ENCODE data around the gene C16orf87. TPM values are rescaled to one million over a fixed set of nuclear protein-coding genes. Genes with fewer than 3 reads are reported as not detected.

Gene C16orf87
- polyA plus RNA-seq, 1 donor (not counting 4 experiments of a cell fraction or from before 2014, with no cell fraction given) = 10.2 TPM

DNA sequence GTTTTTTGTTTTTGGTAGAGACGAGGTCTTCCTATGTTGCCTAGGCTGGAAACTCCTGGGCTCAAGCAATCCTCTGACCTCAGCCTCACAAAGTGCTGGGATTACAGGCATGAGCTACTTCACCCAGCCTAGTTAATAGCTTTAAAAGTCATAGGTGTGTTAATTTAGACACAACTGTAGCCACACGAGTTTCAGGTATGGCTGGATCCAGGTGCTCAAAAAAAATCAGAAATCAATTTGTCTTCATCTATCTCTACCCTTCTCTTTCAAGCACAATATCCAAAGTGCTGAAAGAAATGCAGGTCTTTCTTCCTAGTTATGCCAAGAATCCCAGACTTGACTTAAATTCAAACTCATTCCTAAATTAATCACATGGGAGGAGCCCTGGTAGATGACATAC lies 23.9 kb upstream of the C16orf87 start:
- no peak for TF ChIP-seq EZH2 (IDR thresholded peaks at IDR 0.05; ENCODE audit: low read length)
- TF ChIP-seq, protein P1, sequence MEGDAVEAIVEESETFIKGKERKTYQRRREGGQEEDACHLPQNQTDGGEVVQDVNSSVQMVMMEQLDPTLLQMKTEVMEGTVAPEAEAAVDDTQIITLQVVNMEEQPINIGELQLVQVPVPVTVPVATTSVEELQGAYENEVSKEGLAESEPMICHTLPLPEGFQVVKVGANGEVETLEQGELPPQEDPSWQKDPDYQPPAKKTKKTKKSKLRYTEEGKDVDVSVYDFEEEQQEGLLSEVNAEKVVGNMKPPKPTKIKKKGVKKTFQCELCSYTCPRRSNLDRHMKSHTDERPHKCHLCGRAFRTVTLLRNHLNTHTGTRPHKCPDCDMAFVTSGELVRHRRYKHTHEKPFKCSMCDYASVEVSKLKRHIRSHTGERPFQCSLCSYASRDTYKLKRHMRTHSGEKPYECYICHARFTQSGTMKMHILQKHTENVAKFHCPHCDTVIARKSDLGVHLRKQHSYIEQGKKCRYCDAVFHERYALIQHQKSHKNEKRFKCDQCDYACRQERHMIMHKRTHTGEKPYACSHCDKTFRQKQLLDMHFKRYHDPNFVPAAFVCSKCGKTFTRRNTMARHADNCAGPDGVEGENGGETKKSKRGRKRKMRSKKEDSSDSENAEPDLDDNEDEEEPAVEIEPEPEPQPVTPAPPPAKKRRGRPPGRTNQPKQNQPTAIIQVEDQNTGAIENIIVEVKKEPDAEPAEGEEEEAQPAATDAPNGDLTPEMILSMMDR (optimal IDR thresholded peaks at IDR 0.05 in 1 of 3, IDR thresholded peaks at IDR 0.05 in 1 of 3, conservative IDR thresholded peaks at IDR 0.05 in 1 of 3; ENCODE audit: extremely low read depth in 1 of 3, insufficient read depth in 2 of 3, low read length in 3 of 3) = no peak
- H3K79me2 ChIP-seq (ENCODE audit: control insufficient read depth, insufficient read depth, low read length) = no peaks in the 10 kb centered on the region
- no peak overlapping the region for H2AFZ ChIP-seq (ENCODE audit: control insufficient read depth, low read length)
- no peaks in the 10 kb centered on the region for H3K36me3 ChIP-seq (ENCODE audit: control insufficient read depth in 2 of 2, extremely low read depth in 1 of 2, insufficient read depth in 2 of 2, low read length in 2 of 2)
- FAIRE-seq (no peak), DNase-seq (ENCODE audit: low read depth, low spot score) (no peak)
- H3K27ac ChIP-seq (ENCODE audit: control insufficient read depth, insufficient read depth, low read length) = no peak overlapping the region
- dilution Hi-C loops (cut with MboI; ENCODE audit: extremely low pct_ligation_motif_present, low sequenced_read_pairs) = no loop called here
- H3K4me1 ChIP-seq (ENCODE audit: control insufficient read depth, extremely low read depth, insufficient read depth, low read length) = peaks cover 4% of the 10 kb centered on the region
- no peak overlapping the region for H3K4me3 ChIP-seq (ENCODE audit: control insufficient read depth in 2 of 3, extremely low read depth in 1 of 3, insufficient read depth in 2 of 3, low read depth in 1 of 3, low read length in 3 of 3)
- no peaks in the 10 kb centered on the region for H4K20me1 ChIP-seq (ENCODE audit: control insufficient read depth, extremely low read depth, insufficient read depth, low read length)
- no peak overlapping the region for H3K9ac ChIP-seq (ENCODE audit: control insufficient read depth, extremely low read depth, insufficient read depth, low read length)
- no peak overlapping the region for H3K4me2 ChIP-seq (ENCODE audit: control insufficient read depth, extremely low read depth, insufficient read depth, low read depth, low read length)
- no peaks in the 10 kb centered on the region for H3K9me3 ChIP-seq (ENCODE audit: control insufficient read depth, low read depth, low read length)
- no peaks in the 10 kb centered on the region for H3K9me1 ChIP-seq (ENCODE audit: control insufficient read depth, extremely low read depth, insufficient read depth, low read length)
- no peaks in the 10 kb centered on the region for H3K27me3 ChIP-seq (ENCODE audit: control insufficient read depth, extremely low read depth, insufficient read depth, low read length)

DNA sequence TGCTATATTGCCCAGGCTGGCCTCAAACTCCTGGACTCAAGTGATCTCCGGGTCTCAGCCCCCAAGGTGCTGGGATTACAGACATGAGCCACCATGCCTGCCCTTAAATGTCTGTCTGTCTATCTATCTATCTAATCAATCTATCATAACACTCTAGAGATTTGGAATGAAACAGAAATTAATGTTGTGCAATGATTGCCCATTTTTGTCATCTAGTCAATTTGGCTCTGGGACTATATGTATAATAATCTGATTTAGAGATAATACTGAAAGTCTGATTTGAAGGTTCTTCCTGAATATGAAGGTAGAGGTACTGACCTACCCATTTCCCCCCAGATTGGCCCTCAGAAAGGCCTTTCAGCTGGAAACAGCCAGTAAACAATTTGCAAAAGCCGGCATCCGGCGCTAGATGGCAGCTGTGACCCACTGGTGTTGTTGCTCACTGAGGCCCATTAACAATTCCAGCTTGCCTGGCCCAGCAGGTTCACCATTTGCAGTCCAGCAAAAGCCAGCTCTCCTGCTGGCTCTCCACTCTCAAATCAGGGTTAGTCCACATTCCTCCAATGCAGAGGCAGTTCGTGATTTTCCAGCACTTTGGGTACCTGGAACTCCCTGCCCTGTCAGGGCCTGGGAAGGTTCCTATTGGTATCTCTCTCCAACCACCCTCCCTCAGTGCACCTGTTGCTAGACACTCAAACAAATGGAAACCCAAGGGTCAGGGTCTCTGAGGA lies 22.9 kb upstream of the C16orf87 start:
- no peak overlapping the region for H3K4me3 ChIP-seq (ENCODE audit: control insufficient read depth in 2 of 3, extremely low read depth in 1 of 3, insufficient read depth in 2 of 3, low read depth in 1 of 3, low read length in 3 of 3)
- no peak overlapping the region for H3K9ac ChIP-seq (ENCODE audit: control insufficient read depth, extremely low read depth, insufficient read depth, low read length)
- H3K4me1 ChIP-seq (ENCODE audit: control insufficient read depth, extremely low read depth, insufficient read depth, low read length) = peaks cover 2% of the 10 kb centered on the region
- H3K36me3 ChIP-seq (ENCODE audit: control insufficient read depth in 2 of 2, extremely low read depth in 1 of 2, insufficient read depth in 2 of 2, low read length in 2 of 2) = no peaks in the 10 kb centered on the region
- H3K27me3 ChIP-seq (ENCODE audit: control insufficient read depth, extremely low read depth, insufficient read depth, low read length) = no peaks in the 10 kb centered on the region
- TF ChIP-seq, protein P1 (optimal IDR thresholded peaks at IDR 0.05 in 1 of 3, IDR thresholded peaks at IDR 0.05 in 1 of 3, conservative IDR thresholded peaks at IDR 0.05 in 1 of 3; ENCODE audit: extremely low read depth in 1 of 3, insufficient read depth in 2 of 3, low read length in 3 of 3) = peak; percentile 86 to 95 (median 89)
- TF ChIP-seq EZH2 (IDR thresholded peaks at IDR 0.05; ENCODE audit: low read length) = no peak
- H3K4me2 ChIP-seq (ENCODE audit: control insufficient read depth, extremely low read depth, insufficient read depth, low read depth, low read length) = no peak overlapping the region
- H3K9me1 ChIP-seq (ENCODE audit: control insufficient read depth, extremely low read depth, insufficient read depth, low read length) = no peaks in the 10 kb centered on the region
- FAIRE-seq (peak; percentile 57), DNase-seq (ENCODE audit: low read depth, low spot score) (no peak)
- H4K20me1 ChIP-seq (ENCODE audit: control insufficient read depth, extremely low read depth, insufficient read depth, low read length) = no peaks in the 10 kb centered on the region
- H3K79me2 ChIP-seq (ENCODE audit: control insufficient read depth, insufficient read depth, low read length) = no peaks in the 10 kb centered on the region
- H3K27ac ChIP-seq (ENCODE audit: control insufficient read depth, insufficient read depth, low read length) = no peak overlapping the region
- H2AFZ ChIP-seq (ENCODE audit: control insufficient read depth, low read length) = no peak overlapping the region
- dilution Hi-C loops (cut with MboI; ENCODE audit: extremely low pct_ligation_motif_present, low sequenced_read_pairs) = no loop called here
- no peaks in the 10 kb centered on the region for H3K9me3 ChIP-seq (ENCODE audit: control insufficient read depth, low read depth, low read length)
